H9 (cell line): ENCODE data around the gene PDCD2. TPM values are rescaled to one million over a fixed set of nuclear protein-coding genes. Genes with fewer than 3 reads are reported as not detected.

ENCODE experiments used
- DNase-seq: peaks from one replicate; pipeline ENCODE4 v3.0.0-alpha.2; 2017
- H2AFZ ChIP-seq: one replicate; pipeline ENCODE4 v1.6.1; 2013; ENCODE audit warnings: mild to moderate bottlenecking, low read length, control low read depth, moderate library complexity
- H2AK5ac ChIP-seq: 2 replicates; pipeline ENCODE4 v1.6.1; 2013; ENCODE audit warnings: low read length, control low read depth, mixed read lengths; ENCODE audit not compliant: insufficient read length
- H2BK120ac ChIP-seq: one replicate; pipeline ENCODE4 v1.6.1; 2013; ENCODE audit warnings: low read depth, mild to moderate bottlenecking, low read length, control low read depth, inconsistent platforms; ENCODE audit not compliant: poor library complexity, severe bottlenecking
- H2BK12ac ChIP-seq: 2 replicates; pipeline ENCODE4 v1.6.1; 2013; ENCODE audit warnings: low read length, control low read depth, mixed read lengths, low read depth; ENCODE audit not compliant: insufficient read length
- H2BK15ac ChIP-seq: 2 replicates; pipeline ENCODE4 v1.6.1; 2013; ENCODE audit warnings: low read depth, low read length, control low read depth
- H2BK20ac ChIP-seq: one replicate; pipeline ENCODE4 v1.6.1; 2013; ENCODE audit warnings: low read depth, mild to moderate bottlenecking, low read length, control low read depth, inconsistent platforms; ENCODE audit not compliant: poor library complexity, severe bottlenecking
- H2BK5ac ChIP-seq: 2 replicates; pipeline ENCODE4 v1.6.1; 2013; ENCODE audit warnings: low read length, control low read depth, mixed read lengths; ENCODE audit not compliant: insufficient read length
- H3K14ac ChIP-seq: 2 replicates; pipeline ENCODE4 v1.6.1; 2013; ENCODE audit warnings: low read length, control low read depth; ENCODE audit not compliant: insufficient read depth
- H3K18ac ChIP-seq: 2 replicates; pipeline ENCODE4 v1.6.1; 2013; ENCODE audit warnings: low read depth, mild to moderate bottlenecking, mixed read lengths, low read length, control low read depth; ENCODE audit not compliant: insufficient read length
- H3K23ac ChIP-seq: 2 replicates; pipeline ENCODE4 v1.6.1; 2013; ENCODE audit warnings: low read length, control low read depth, mixed read lengths, low read depth; ENCODE audit not compliant: insufficient read length
- H3K23me2 ChIP-seq: 2 replicates; pipeline ENCODE4 v1.6.1; 2013; ENCODE audit warnings: low read depth, mild to moderate bottlenecking, mixed read lengths, low read length, control low read depth; ENCODE audit not compliant: insufficient read length, poor library complexity, severe bottlenecking
- H3K27ac ChIP-seq: 2 replicates; pipeline ENCODE4 v1.5.1; 2013; ENCODE audit warnings: low read length, control low read depth, mixed read lengths, low read depth; ENCODE audit not compliant: insufficient read length
- H3K27me3 ChIP-seq: 2 replicates; pipeline ENCODE4 v1.6.1; 2013; ENCODE audit warnings: low read length, control low read depth, inconsistent platforms; ENCODE audit not compliant: insufficient read depth
- H3K4ac ChIP-seq: 2 replicates; pipeline ENCODE4 v1.6.1; 2013; ENCODE audit warnings: low read depth, mild to moderate bottlenecking, control low read depth, inconsistent platforms, low read length, moderate library complexity
- H3K4me1 ChIP-seq: 2 replicates; pipeline ENCODE4 v1.6.1; 2013; ENCODE audit warnings: low read length, control low read depth, inconsistent platforms; ENCODE audit not compliant: insufficient read depth
- H3K4me2 ChIP-seq: 2 replicates; pipeline ENCODE4 v1.6.1; 2013; ENCODE audit warnings: low read length, control low read depth, mixed read lengths; ENCODE audit not compliant: insufficient read length, insufficient read depth
- H3K56ac ChIP-seq: 2 replicates; pipeline ENCODE4 v1.6.1; 2013; ENCODE audit warnings: low read depth, mild to moderate bottlenecking, mixed read lengths, low read length, control low read depth; ENCODE audit not compliant: insufficient read length
- H3K79me1 ChIP-seq: 2 replicates; pipeline ENCODE4 v1.6.1; 2013; ENCODE audit warnings: low read depth, mild to moderate bottlenecking, moderate library complexity, low read length, control low read depth, inconsistent platforms; ENCODE audit not compliant: insufficient read depth, poor library complexity, severe bottlenecking
- H3K79me2 ChIP-seq: 2 replicates; pipeline ENCODE4 v1.6.1; 2013; ENCODE audit warnings: low read length, control low read depth, inconsistent platforms; ENCODE audit not compliant: insufficient read depth
- H3K9ac ChIP-seq: 2 replicates; pipeline ENCODE4 v1.6.1; 2013; ENCODE audit warnings: low read length, control low read depth, mixed read lengths; ENCODE audit not compliant: insufficient read length; ENCODE audit errors: extremely low read depth
- H3K9me3 ChIP-seq: one replicate; pipeline ENCODE4 v1.6.1; 2013; ENCODE audit warnings: low read depth, low read length, inconsistent platforms; ENCODE audit not compliant: control insufficient read depth
- H3T11ph ChIP-seq: one replicate; pipeline ENCODE4 v1.6.1; 2013; ENCODE audit warnings: mild to moderate bottlenecking, low read length, control low read depth, inconsistent platforms
- H4K20me1 ChIP-seq: one replicate; pipeline ENCODE4 v1.6.1; 2013; ENCODE audit not compliant: control insufficient read depth, insufficient read length, insufficient read depth
- H4K5ac ChIP-seq: 2 replicates; pipeline ENCODE4 v1.6.1; 2013; ENCODE audit warnings: low read depth, mild to moderate bottlenecking, mixed read lengths, low read length, control low read depth; ENCODE audit not compliant: insufficient read length
- H4K8ac ChIP-seq: replicated peaks from 2 replicates; pipeline ENCODE4 v1.6.1; 2013; ENCODE audit warnings: low read length, control low read depth, mixed read lengths, low read depth; ENCODE audit not compliant: insufficient read length
- H4K91ac ChIP-seq: 2 replicates; pipeline ENCODE4 v1.6.1; 2013; ENCODE audit warnings: low read depth, mild to moderate bottlenecking, moderate library complexity, mixed read lengths, low read length, control low read depth; ENCODE audit not compliant: insufficient read length
- H3K27ac Mint-ChIP-seq, 3 experiments: 2 replicates in 2 of 3; 3 replicates in 1 of 3; pipeline ENCODE4 v1.8.0; 2020 to 2021; ENCODE audit warnings: mixed read lengths in 3 of 3, mild to moderate bottlenecking in 1 of 3, moderate library complexity in 1 of 3
- H3K27me3 Mint-ChIP-seq: 2 replicates; pipeline ENCODE4 v1.8.0; 2021; ENCODE audit warnings: low read depth, mild to moderate bottlenecking, moderate library complexity, mixed read lengths
- H3K36me3 Mint-ChIP-seq, 3 experiments: 2 replicates in 2 of 3; 3 replicates in 1 of 3; pipeline ENCODE4 v1.8.0; 2020 to 2021; ENCODE audit warnings: low read depth in 3 of 3, mixed read lengths in 3 of 3; ENCODE audit not compliant: insufficient read depth in 1 of 3
- H3K4me1 Mint-ChIP-seq, 2 experiments: 2 replicates each; pipeline ENCODE4 v1.8.0; 2020; ENCODE audit warnings: mixed read lengths in 2 of 2
- H3K4me3 Mint-ChIP-seq, 2 experiments: 2 replicates in 1 of 2; 3 replicates in 1 of 2; pipeline ENCODE4 v1.8.0; 2020 to 2021; ENCODE audit warnings: mild to moderate bottlenecking in 2 of 2, mixed read lengths in 2 of 2, moderate library complexity in 1 of 2
- H3K9me3 Mint-ChIP-seq, 2 experiments: 2 replicates in 1 of 2; 3 replicates in 1 of 2; pipeline ENCODE4 v1.8.0; 2020; ENCODE audit warnings: mild to moderate bottlenecking in 2 of 2, mixed read lengths in 2 of 2, moderate library complexity in 1 of 2
- CTCF ChIP-seq: fragments of 200-600 bp; sonication (generic); conservative IDR thresholded peaks from 3 replicates; pipeline ENCODE4 v1.8.0; 2021; ENCODE audit warnings: antibody characterized with exemption, mild to moderate bottlenecking
- WGBS: extraction: QIAGEN DNeasy Blood & Tissue Kit; methylation state at CpG from one replicate; pipeline ENCODE4 v1.1.7; 2013; ENCODE audit warnings: missing lambda C conversion rate, low lambda C conversion rate, mixed read lengths; ENCODE audit not compliant: insufficient read length; ENCODE audit errors: extremely low coverage; 5-methylcytosine and 5-hydroxymethylcytosine counted together
- total RNA-seq: library from RNA; stranded (reverse); gene quantifications from 2 replicates; pipeline ENCODE4 v1.2.1, GENCODE V29; 2021

Gene PDCD2
- total RNA-seq, 1 experiment from 2014 or later: 78.5 TPM

GRCh38 chr6:170553534-170554012 lies 30.9 kb downstream of the PDCD2 start:
- DNase-seq: no peak
- WGBS: no CpG with 5 or more reads among the region's 13 CpGs
- H2BK5ac ChIP-seq: no peak overlapping the region
- no peak overlapping the region for H2BK120ac ChIP-seq
- H3K79me1 ChIP-seq: peaks cover 5% of the 10 kb centered on the region
- Mint-ChIP-seq H3K27ac (no peak overlapping the region), H3K36me3 (peaks cover 10 to 34% (median 22%) of the 10 kb centered on the region in 3 experiments; a peak in 6 of 7 replicates), H3K27me3 (no peaks in the 10 kb centered on the region), H3K4me1 (peaks cover 13 to 16% of the 10 kb centered on the region in 2 experiments), H3K4me3 (no peak overlapping the region), H3K9me3 (no peaks in the 10 kb centered on the region)
- no peak overlapping the region for H3K23ac ChIP-seq
- H3K4ac ChIP-seq: no peak overlapping the region
- H3T11ph ChIP-seq: no peak overlapping the region
- no peak overlapping the region for H2AK5ac ChIP-seq
- no peak overlapping the region for H3K56ac ChIP-seq
- TF ChIP-seq CTCF: no peak
- H2BK15ac ChIP-seq: no peak overlapping the region
- no peak overlapping the region for H4K8ac ChIP-seq
- no peaks in the 10 kb centered on the region for H4K20me1 ChIP-seq
- H2AFZ ChIP-seq: peak overlapping the region; percentile 63
- no peak overlapping the region for H4K91ac ChIP-seq
- no peaks in the 10 kb centered on the region for H3K27me3 ChIP-seq
- H2BK20ac ChIP-seq: no peak overlapping the region
- no peak overlapping the region for H2BK12ac ChIP-seq
- H3K27ac ChIP-seq: no peak overlapping the region
- H3K14ac ChIP-seq: no peak overlapping the region
- no peaks in the 10 kb centered on the region for H3K4me1 ChIP-seq
- H3K9ac ChIP-seq: peak overlapping the region; percentile 36
- no peak overlapping the region for H4K5ac ChIP-seq
- H3K18ac ChIP-seq: no peak overlapping the region
- peaks cover 51% of the 10 kb centered on the region for H3K79me2 ChIP-seq
- peaks cover 4% of the 10 kb centered on the region for H3K23me2 ChIP-seq
- no peaks in the 10 kb centered on the region for H3K9me3 ChIP-seq
- H3K4me2 ChIP-seq: peak overlapping the region; percentile 87
